ENCODE measurements around the gene AFF3.

- no peak for TF ChIP-seq POLR2A (IDR thresholded peaks at IDR 0.05; ENCODE audit: control extremely low read depth in 1 of 2, low read depth in 2 of 2, low read length in 2 of 2)
- no peak for TF ChIP-seq RAD21 (IDR thresholded peaks at IDR 0.05 in 1 of 2, conservative IDR thresholded peaks at IDR 0.05 in 1 of 2; ENCODE audit: low read depth in 2 of 2, low read length in 2 of 2)
- TF ChIP-seq CTCF (IDR thresholded peaks at IDR 0.05; ENCODE audit: control extremely low read depth in 1 of 3, insufficient read depth in 1 of 3, low read depth in 1 of 3, low read length in 3 of 3), result no peak
- TF ChIP-seq POLR2AphosphoS5 (IDR thresholded peaks at IDR 0.05; ENCODE audit: low read depth, low read length), result no peak
- no peak for TF ChIP-seq YY1 (IDR thresholded peaks at IDR 0.05; ENCODE audit: low read depth, low read length)
- TF ChIP-seq HDAC6 (IDR thresholded peaks at IDR 0.05; ENCODE audit: low read depth, low read length), result no peak
- TF ChIP-seq EP300 (IDR thresholded peaks at IDR 0.05; ENCODE audit: borderline replicate concordance in 1 of 2, low read depth in 2 of 2, low read length in 2 of 2), result no peak
- TF ChIP-seq CHD2 (IDR thresholded peaks at IDR 0.05; ENCODE audit: low read length), result no peak
- TF ChIP-seq TCF12 (IDR thresholded peaks at IDR 0.05; ENCODE audit: low read depth, low read length), result no peak
These were observed 325.5 kb downstream of the AFF3 start for GRCh38 chr2:99816908-99817307.
